Measurements from ENCODE around the gene PRR12. TPM values are rescaled to one million over a fixed set of nuclear protein-coding genes. Genes with fewer than 3 reads are reported as not detected.

Gene PRR12
- total RNA-seq, 1 donor from 2014 or later: 58.5 TPM

- Mint-ChIP-seq H3K27ac (no peak overlapping the region), H3K4me1 (no peaks in the 10 kb centered on the region), H3K27me3 (ENCODE audit: low read depth) (no peaks in the 10 kb centered on the region), H3K36me3 (peaks cover 20% of the 10 kb centered on the region), H3K9me3 (no peaks in the 10 kb centered on the region), H3K4me3 (no peak overlapping the region)
- no peak for DNase-seq (ENCODE audit: low spot score in 2 of 2, unreplicated experiment in 2 of 2)
- no peak for TF ChIP-seq CTCF (IDR thresholded peaks at IDR 0.05; ENCODE audit: unreplicated experiment)
Measured at GRCh38 chr19:49609499-49610092, 18.6 kb downstream of the PRR12 start.

- no peaks in the 10 kb centered on the region for H3K9me3 Mint-ChIP-seq
- H3K4me1 Mint-ChIP-seq: no peaks in the 10 kb centered on the region
- no peak for DNase-seq (ENCODE audit: low spot score in 2 of 2, unreplicated experiment in 2 of 2)
- TF ChIP-seq CTCF (IDR thresholded peaks at IDR 0.05; ENCODE audit: unreplicated experiment): no peak
- H3K4me3 Mint-ChIP-seq: no peak overlapping the region
- H3K36me3 Mint-ChIP-seq: peaks cover 40% of the 10 kb centered on the region
- no peaks in the 10 kb centered on the region for H3K27me3 Mint-ChIP-seq (ENCODE audit: low read depth)
- H3K27ac Mint-ChIP-seq: peak overlapping the region; percentile 19
Measured at GRCh38 chr19:49613374-49613773, 22.4 kb downstream of the PRR12 start.

GRCh38 chr19:49614096-49614833 is 23.3 kb downstream of the PRR12 start:
- no peak overlapping the region for H3K4me3 Mint-ChIP-seq
- DNase-seq (ENCODE audit: low spot score in 2 of 2, unreplicated experiment in 2 of 2): no peak
- no peaks in the 10 kb centered on the region for H3K27me3 Mint-ChIP-seq (ENCODE audit: low read depth)
- no peaks in the 10 kb centered on the region for H3K9me3 Mint-ChIP-seq
- no peak overlapping the region for H3K27ac Mint-ChIP-seq
- H3K4me1 Mint-ChIP-seq: no peaks in the 10 kb centered on the region
- no peak for TF ChIP-seq CTCF (IDR thresholded peaks at IDR 0.05; ENCODE audit: unreplicated experiment)
- peaks cover 45% of the 10 kb centered on the region for H3K36me3 Mint-ChIP-seq

- Mint-ChIP-seq H3K36me3 (peaks cover 44% of the 10 kb centered on the region), H3K9me3 (no peaks in the 10 kb centered on the region), H3K27ac (no peak overlapping the region), H3K4me1 (no peaks in the 10 kb centered on the region), H3K4me3 (no peak overlapping the region), H3K27me3 (ENCODE audit: low read depth) (no peaks in the 10 kb centered on the region)
- TF ChIP-seq CTCF (IDR thresholded peaks at IDR 0.05; ENCODE audit: unreplicated experiment): no peak
- no peak for DNase-seq (ENCODE audit: low spot score in 2 of 2, unreplicated experiment in 2 of 2)
Measured at GRCh38 chr19:49615861-49616260, 24.9 kb downstream of the PRR12 start.

- H3K4me1 Mint-ChIP-seq: no peaks in the 10 kb centered on the region
- H3K27me3 Mint-ChIP-seq (ENCODE audit: low read depth): no peaks in the 10 kb centered on the region
- no peak for DNase-seq (ENCODE audit: low spot score in 2 of 2, unreplicated experiment in 2 of 2)
- H3K36me3 Mint-ChIP-seq: peaks cover 44% of the 10 kb centered on the region
- no peak overlapping the region for H3K4me3 Mint-ChIP-seq
- no peak for TF ChIP-seq CTCF (IDR thresholded peaks at IDR 0.05; ENCODE audit: unreplicated experiment)
- H3K9me3 Mint-ChIP-seq: no peaks in the 10 kb centered on the region
- H3K27ac Mint-ChIP-seq: no peak overlapping the region
Measured at GRCh38 chr19:49616532-49616931, 25.6 kb downstream of the PRR12 start.

Data from mesothelial cell of epicardium (in vitro differentiated cells).